ENCODE data around the gene GJB2. TPM values are rescaled to one million over a fixed set of nuclear protein-coding genes. Genes with fewer than 3 reads are reported as not detected.

The GJB2 gene
- total RNA-seq, 1 experiment from 2014 or later = 12.9 TPM

GRCh38 chr13:20190076-20190475 lies 2.7 kb downstream of the GJB2 start:
- H3K27ac Mint-ChIP-seq (ENCODE audit: low read depth, unreplicated experiment) = no peak overlapping the region
- intact Hi-C loops (cut with micrococcal nuclease) = loop anchor here (5.0 kb wide), 1 partner anchor 1287 kb away; no protein-coding TSS in a partner anchor
- no peaks in the 10 kb centered on the region for H3K9me3 Mint-ChIP-seq (ENCODE audit: unreplicated experiment)
- H3K36me3 Mint-ChIP-seq (ENCODE audit: insufficient read depth, unreplicated experiment) = no peaks in the 10 kb centered on the region
- POLR2A ChIA-PET = interaction anchor here (0.7 to 1.7 kb wide), 5 partner anchors 10 to 275 kb away, joined by 3 to 5 read pairs (median 5); no protein-coding TSS in a partner anchor
- H3K27me3 Mint-ChIP-seq (ENCODE audit: insufficient read depth, unreplicated experiment) = no peaks in the 10 kb centered on the region
- CTCF ChIA-PET = interaction anchor here (0.9 to 1.3 kb wide), 6 partner anchors 8 to 734 kb away, joined by 3 to 9 read pairs (median 3); no protein-coding TSS in a partner anchor
- TF ChIP-seq CTCF (IDR thresholded peaks at IDR 0.05; ENCODE audit: unreplicated experiment) = no peak
- H3K4me1 Mint-ChIP-seq (ENCODE audit: insufficient read depth, unreplicated experiment) = peaks cover 21% of the 10 kb centered on the region
- H3K4me3 Mint-ChIP-seq (ENCODE audit: unreplicated experiment) = no peak overlapping the region
- BruUV-seq (replicated peaks) = no TSS peak
- no peak for DNase-seq (ENCODE audit: unreplicated experiment)

- BruUV-seq (replicated peaks) = no TSS peak
- no peaks in the 10 kb centered on the region for H3K36me3 Mint-ChIP-seq (ENCODE audit: insufficient read depth, unreplicated experiment)
- intact Hi-C loops (cut with micrococcal nuclease) = no loop called here
- ChIA-PET POLR2A (no interaction called here), CTCF (interaction anchor here (0.6 to 1.0 kb wide), 4 partner anchors 306 to 815 kb away, joined by 3 to 5 read pairs (median 3); no protein-coding TSS in a partner anchor)
- H3K4me1 Mint-ChIP-seq (ENCODE audit: insufficient read depth, unreplicated experiment) = peaks cover 17% of the 10 kb centered on the region
- H3K27ac Mint-ChIP-seq (ENCODE audit: low read depth, unreplicated experiment) = no peak overlapping the region
- H3K4me3 Mint-ChIP-seq (ENCODE audit: unreplicated experiment) = no peak overlapping the region
- no peaks in the 10 kb centered on the region for H3K9me3 Mint-ChIP-seq (ENCODE audit: unreplicated experiment)
- no peak for DNase-seq (ENCODE audit: unreplicated experiment)
- TF ChIP-seq CTCF (IDR thresholded peaks at IDR 0.05; ENCODE audit: unreplicated experiment) = no peak
- H3K27me3 Mint-ChIP-seq (ENCODE audit: insufficient read depth, unreplicated experiment) = no peaks in the 10 kb centered on the region
Measured at GRCh38 chr13:20188667-20189553, 3.8 kb downstream of the GJB2 start.

GRCh38 chr13:20186771-20187170 lies 6.0 kb downstream of the GJB2 start:
- Mint-ChIP-seq H3K27ac (ENCODE audit: low read depth, unreplicated experiment) (no peak overlapping the region), H3K36me3 (ENCODE audit: insufficient read depth, unreplicated experiment) (peaks cover 6% of the 10 kb centered on the region), H3K4me3 (ENCODE audit: unreplicated experiment) (no peak overlapping the region), H3K27me3 (ENCODE audit: insufficient read depth, unreplicated experiment) (no peaks in the 10 kb centered on the region), H3K9me3 (ENCODE audit: unreplicated experiment) (no peaks in the 10 kb centered on the region), H3K4me1 (ENCODE audit: insufficient read depth, unreplicated experiment) (peaks cover 17% of the 10 kb centered on the region)
- intact Hi-C loops (cut with micrococcal nuclease) = no loop called here
- POLR2A ChIA-PET = no interaction called here
- TF ChIP-seq CTCF (IDR thresholded peaks at IDR 0.05; ENCODE audit: unreplicated experiment) = no peak
- CTCF ChIA-PET = interaction anchor here (0.7 to 3.1 kb wide), 3 partner anchors 8 to 107 kb away, joined by 3 to 8 read pairs (median 3); no protein-coding TSS in a partner anchor
- no peak for DNase-seq (ENCODE audit: unreplicated experiment)
- no TSS peak for BruUV-seq (replicated peaks)

GRCh38 chr13:20185366-20186056 lies 7.2 kb downstream of the GJB2 start:
- BruUV-seq (replicated peaks) = no TSS peak
- Mint-ChIP-seq H3K4me3 (ENCODE audit: unreplicated experiment) (no peak overlapping the region), H3K27me3 (ENCODE audit: insufficient read depth, unreplicated experiment) (no peaks in the 10 kb centered on the region), H3K9me3 (ENCODE audit: unreplicated experiment) (no peaks in the 10 kb centered on the region), H3K4me1 (ENCODE audit: insufficient read depth, unreplicated experiment) (peaks cover 4% of the 10 kb centered on the region), H3K27ac (ENCODE audit: low read depth, unreplicated experiment) (no peak overlapping the region), H3K36me3 (ENCODE audit: insufficient read depth, unreplicated experiment) (peaks cover 6% of the 10 kb centered on the region)
- TF ChIP-seq CTCF (IDR thresholded peaks at IDR 0.05; ENCODE audit: unreplicated experiment) = no peak
- POLR2A ChIA-PET = interaction anchor here (0.5 to 0.8 kb wide), 4 partner anchors 9 to 227 kb away, joined by 3 read pairs; partner anchors contain the start of gene ZMYM2
- DNase-seq (ENCODE audit: unreplicated experiment) = no peak
- intact Hi-C loops (cut with micrococcal nuclease) = no loop called here
- CTCF ChIA-PET = interaction anchor here (0.7 to 3.1 kb wide), 6 partner anchors 10 to 643 kb away, joined by 3 to 8 read pairs (median 4); no protein-coding TSS in a partner anchor

Data from MCF 10A (cell line).